AG09309 (cell line): ENCODE results near the gene DAPK1.

ENCODE experiments used
- DNase-seq: peaks from one replicate; pipeline ENCODE4 v3.0.0-alpha.2; 2010; ENCODE audit warnings: low read depth
- H3K4me3 ChIP-seq: 2 replicates; pipeline ENCODE4 v1.5.1; 2011; ENCODE audit warnings: mild to moderate bottlenecking, low read depth, low read length, moderate library complexity; ENCODE audit not compliant: control insufficient read depth
- CTCF ChIP-seq: IDR thresholded peaks from 2 replicates; pipeline ENCODE4 v1.5.1; 2011; ENCODE audit warnings: mild to moderate bottlenecking, low read depth, low read length, inconsistent platforms; ENCODE audit not compliant: insufficient read depth, control insufficient read depth; ENCODE audit errors: missing control alignments

The DAPK1 gene

DNA sequence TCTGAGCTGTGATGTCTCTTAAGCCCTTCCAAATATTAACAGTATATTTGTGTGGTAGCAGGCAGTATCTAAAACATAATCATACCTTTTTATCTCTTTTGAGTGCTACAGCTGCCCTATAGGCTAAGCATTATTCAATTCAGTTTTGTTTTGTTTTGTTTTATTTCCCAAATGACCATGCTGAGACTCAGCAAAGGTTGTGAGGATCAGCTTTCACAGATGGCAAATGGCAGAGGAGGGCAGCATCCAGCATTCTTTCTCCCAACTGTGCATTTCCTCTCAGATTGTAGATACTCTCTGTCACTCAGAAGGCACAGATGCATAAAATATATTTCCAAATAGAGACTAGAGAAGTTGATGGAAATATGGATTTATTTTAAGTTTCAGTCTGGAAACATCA is 90.7 kb downstream of the DAPK1 start:
- no peak for DNase-seq
- TF ChIP-seq CTCF, result no peak
- H3K4me3 ChIP-seq, result no peak overlapping the region

DNA sequence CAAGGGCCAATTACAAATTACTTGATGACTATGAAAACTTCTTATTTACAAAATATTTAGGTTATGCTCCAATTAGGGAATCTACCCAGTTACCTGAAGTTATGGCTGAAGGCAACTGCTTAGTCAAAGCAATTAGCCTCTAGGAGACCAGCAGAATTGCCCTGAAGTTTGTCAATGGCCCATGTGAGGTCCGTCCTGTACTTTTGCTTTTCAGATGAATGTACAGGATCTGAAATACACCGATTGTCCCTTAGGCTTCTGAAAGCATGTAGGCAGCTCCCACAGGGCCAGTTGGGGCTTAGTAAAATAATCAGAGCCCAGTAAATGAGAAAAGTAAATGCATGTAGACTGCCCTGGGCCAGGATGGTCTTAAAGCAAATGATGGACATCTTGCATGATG is 93.3 kb downstream of the DAPK1 start:
- TF ChIP-seq CTCF, result no peak
- DNase-seq, result no peak

GRCh38 chr9:87592554-87593358 is 95.1 kb downstream of the DAPK1 start:
- no peak for TF ChIP-seq CTCF
- no peak overlapping the region; the same call in 1 of the 2 replicates for H3K4me3 ChIP-seq
- no peak for DNase-seq

More for the DNA sequence above, 93.3 kb downstream of the DAPK1 start:
- H3K4me3 ChIP-seq, result no peak overlapping the region

GRCh38 chr9:87593359-87593980 is 95.8 kb downstream of the DAPK1 start:
- no peak for DNase-seq
- no peak overlapping the region for H3K4me3 ChIP-seq
- TF ChIP-seq CTCF, result no peak

GRCh38 chr9:87594194-87594593 is 96.5 kb downstream of the DAPK1 start:
- no peak for DNase-seq
- no peak overlapping the region for H3K4me3 ChIP-seq
- TF ChIP-seq CTCF, result no peak

GRCh38 chr9:87594662-87595061 is 97.0 kb downstream of the DAPK1 start:
- no peak for TF ChIP-seq CTCF
- DNase-seq, result no peak
- H3K4me3 ChIP-seq, result no peak overlapping the region
